Body of pancreas (tissue), 4 donors: ENCODE measurements around the gene MBP.

Source experiments
- POLR2A ChIP-seq, 3 donors: fragments of 450-650 bp; IDR thresholded peaks; one replicate each; pipeline ENCODE4 v1.6.1; 2016; ENCODE audit warnings: antibody characterized with exemption in 3 of 3, mild to moderate bottlenecking in 2 of 3
- TF ChIP-seq, protein P1 (sequence below), 7 experiments: fragments of 450-650 bp in 4 of 7; fragments of 200-600 bp in 3 of 7; sonication (generic) in 3 of 7; IDR thresholded peaks; one replicate each; pipeline ENCODE4 v1.5.1; 2016 to 2019; ENCODE audit warnings: antibody characterized with exemption in 7 of 7

GRCh38 chr18:77004555-77005380 lies 127.8 kb downstream of the MBP start:
- TF ChIP-seq, protein P1, sequence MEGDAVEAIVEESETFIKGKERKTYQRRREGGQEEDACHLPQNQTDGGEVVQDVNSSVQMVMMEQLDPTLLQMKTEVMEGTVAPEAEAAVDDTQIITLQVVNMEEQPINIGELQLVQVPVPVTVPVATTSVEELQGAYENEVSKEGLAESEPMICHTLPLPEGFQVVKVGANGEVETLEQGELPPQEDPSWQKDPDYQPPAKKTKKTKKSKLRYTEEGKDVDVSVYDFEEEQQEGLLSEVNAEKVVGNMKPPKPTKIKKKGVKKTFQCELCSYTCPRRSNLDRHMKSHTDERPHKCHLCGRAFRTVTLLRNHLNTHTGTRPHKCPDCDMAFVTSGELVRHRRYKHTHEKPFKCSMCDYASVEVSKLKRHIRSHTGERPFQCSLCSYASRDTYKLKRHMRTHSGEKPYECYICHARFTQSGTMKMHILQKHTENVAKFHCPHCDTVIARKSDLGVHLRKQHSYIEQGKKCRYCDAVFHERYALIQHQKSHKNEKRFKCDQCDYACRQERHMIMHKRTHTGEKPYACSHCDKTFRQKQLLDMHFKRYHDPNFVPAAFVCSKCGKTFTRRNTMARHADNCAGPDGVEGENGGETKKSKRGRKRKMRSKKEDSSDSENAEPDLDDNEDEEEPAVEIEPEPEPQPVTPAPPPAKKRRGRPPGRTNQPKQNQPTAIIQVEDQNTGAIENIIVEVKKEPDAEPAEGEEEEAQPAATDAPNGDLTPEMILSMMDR (IDR thresholded peaks at IDR 0.05), result no peak
- TF ChIP-seq POLR2A (IDR thresholded peaks at IDR 0.05), result peak in 1 of 3 donors; percentile 25
